ENCODE data around the gene PTPN1. TPM values are rescaled to one million over a fixed set of nuclear protein-coding genes. Genes with fewer than 3 reads are reported as not detected.
A peak's percentile ranks its signal among the peaks of the same experiment; 100 is the strongest.

PTPN1 gene
- total RNA-seq, 3 donors from 2014 or later, result 72.0 to 87.9 (median 72.3) TPM

DNA sequence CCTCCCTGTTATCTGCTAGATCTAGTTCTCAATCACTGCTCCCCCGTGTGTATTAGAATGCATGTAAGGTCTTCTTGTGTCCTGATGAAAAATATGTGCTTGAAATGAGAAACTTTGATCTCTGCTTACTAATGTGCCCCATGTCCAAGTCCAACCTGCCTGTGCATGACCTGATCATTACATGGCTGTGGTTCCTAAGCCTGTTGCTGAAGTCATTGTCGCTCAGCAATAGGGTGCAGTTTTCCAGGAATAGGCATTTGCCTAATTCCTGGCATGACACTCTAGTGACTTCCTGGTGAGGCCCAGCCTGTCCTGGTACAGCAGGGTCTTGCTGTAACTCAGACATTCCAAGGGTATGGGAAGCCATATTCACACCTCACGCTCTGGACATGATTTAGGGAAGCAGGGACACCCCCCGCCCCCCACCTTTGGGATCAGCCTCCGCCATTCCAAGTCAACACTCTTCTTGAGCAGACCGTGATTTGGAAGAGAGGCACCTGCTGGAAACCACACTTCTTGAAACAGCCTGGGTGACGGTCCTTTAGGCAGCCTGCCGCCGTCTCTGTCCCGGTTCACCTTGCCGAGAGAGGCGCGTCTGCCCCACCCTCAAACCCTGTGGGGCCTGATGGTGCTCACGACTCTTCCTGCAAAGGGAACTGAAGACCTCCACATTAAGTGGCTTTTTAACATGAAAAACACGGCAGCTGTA is 73.4 kb downstream of the PTPN1 start:
- Mint-ChIP-seq H3K36me3 (ENCODE audit: insufficient read depth) (peaks cover 50% of the 10 kb centered on the region), H3K4me3 (no peak overlapping the region), H3K27me3 (ENCODE audit: low read depth) (no peaks in the 10 kb centered on the region), H3K9me3 (no peaks in the 10 kb centered on the region), H3K4me1 (ENCODE audit: low read depth) (no peaks in the 10 kb centered on the region)
- no peak for ATAC-seq
- DNase-seq, result no peak

DNA sequence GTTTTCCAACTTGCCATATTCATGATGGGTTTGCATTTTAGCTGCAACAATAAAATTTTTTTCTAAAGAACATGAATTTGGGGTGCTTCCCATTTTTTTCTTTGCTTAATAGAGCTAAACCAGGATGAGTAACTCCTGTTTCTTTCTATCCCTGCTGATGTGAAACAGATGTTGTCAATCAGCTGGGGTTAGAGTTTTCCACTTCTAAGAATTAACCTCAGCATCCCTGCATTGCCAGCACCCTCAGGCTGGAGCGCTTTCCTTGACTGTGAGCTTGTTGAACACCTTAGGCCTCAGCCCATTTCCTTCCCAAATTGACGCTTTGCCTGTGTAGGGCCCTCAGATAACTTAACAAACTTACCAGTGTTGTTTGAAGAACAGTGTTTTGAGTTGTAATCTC is 74.5 kb downstream of the PTPN1 start:
- no peaks in the 10 kb centered on the region for H3K27me3 Mint-ChIP-seq (ENCODE audit: low read depth)
- ATAC-seq (no peak), DNase-seq (no peak)
- H3K4me1 Mint-ChIP-seq (ENCODE audit: low read depth), result no peaks in the 10 kb centered on the region
- H3K36me3 Mint-ChIP-seq (ENCODE audit: insufficient read depth), result peaks cover 41% of the 10 kb centered on the region
- no peaks in the 10 kb centered on the region for H3K9me3 Mint-ChIP-seq
- no peak overlapping the region for H3K4me3 Mint-ChIP-seq

DNA sequence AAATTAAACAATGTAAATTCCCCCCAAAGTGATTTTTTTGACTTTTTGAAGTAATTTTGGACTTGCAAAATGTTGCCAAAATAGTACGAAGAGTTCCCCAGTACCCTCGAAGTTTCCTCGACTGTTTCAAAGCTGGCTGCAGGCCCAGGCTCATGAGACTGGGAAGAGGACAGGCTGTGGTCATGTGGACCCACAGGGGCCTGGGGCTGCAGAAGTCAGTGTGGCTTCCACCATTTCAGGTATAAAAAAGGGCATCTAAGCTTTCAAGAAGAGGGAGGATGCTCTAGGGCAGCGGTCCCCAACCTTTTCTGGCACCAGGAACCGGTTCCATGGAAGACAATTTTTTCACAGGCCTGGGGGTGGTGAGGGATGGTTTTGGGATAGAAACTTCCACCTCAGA is 75.0 kb downstream of the PTPN1 start:
- Mint-ChIP-seq H3K4me1 (ENCODE audit: low read depth) (no peaks in the 10 kb centered on the region), H3K27me3 (ENCODE audit: low read depth) (no peaks in the 10 kb centered on the region), H3K36me3 (ENCODE audit: insufficient read depth) (peaks cover 35% of the 10 kb centered on the region), H3K9me3 (no peaks in the 10 kb centered on the region), H3K4me3 (no peak overlapping the region)
- ATAC-seq, result no peak
- no peak for DNase-seq

DNA sequence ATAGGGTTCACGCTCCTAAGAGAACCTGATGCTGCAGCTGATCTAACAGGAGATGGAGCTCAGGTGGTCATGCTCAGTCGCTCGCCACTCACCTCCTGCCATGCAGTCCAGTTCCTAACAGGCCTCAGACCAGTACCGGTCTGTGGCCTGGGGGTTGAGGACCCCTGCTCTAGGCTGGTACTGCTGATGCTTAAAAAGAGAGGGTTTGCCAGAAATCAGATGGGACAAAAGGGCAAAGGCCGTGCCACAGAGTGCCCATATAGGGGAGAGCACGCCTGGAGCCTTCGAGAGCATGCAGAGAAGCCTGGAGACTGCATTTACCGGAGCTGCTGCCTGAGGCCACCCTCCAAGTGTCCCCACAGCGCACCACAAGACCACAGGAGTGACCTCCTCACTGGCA is 75.5 kb downstream of the PTPN1 start:
- Mint-ChIP-seq H3K9me3 (no peaks in the 10 kb centered on the region), H3K27me3 (ENCODE audit: low read depth) (no peaks in the 10 kb centered on the region), H3K4me3 (no peak overlapping the region), H3K4me1 (ENCODE audit: low read depth) (no peaks in the 10 kb centered on the region), H3K36me3 (ENCODE audit: insufficient read depth) (peaks cover 31% of the 10 kb centered on the region)
- ATAC-seq (no peak), DNase-seq (no peak)

DNA sequence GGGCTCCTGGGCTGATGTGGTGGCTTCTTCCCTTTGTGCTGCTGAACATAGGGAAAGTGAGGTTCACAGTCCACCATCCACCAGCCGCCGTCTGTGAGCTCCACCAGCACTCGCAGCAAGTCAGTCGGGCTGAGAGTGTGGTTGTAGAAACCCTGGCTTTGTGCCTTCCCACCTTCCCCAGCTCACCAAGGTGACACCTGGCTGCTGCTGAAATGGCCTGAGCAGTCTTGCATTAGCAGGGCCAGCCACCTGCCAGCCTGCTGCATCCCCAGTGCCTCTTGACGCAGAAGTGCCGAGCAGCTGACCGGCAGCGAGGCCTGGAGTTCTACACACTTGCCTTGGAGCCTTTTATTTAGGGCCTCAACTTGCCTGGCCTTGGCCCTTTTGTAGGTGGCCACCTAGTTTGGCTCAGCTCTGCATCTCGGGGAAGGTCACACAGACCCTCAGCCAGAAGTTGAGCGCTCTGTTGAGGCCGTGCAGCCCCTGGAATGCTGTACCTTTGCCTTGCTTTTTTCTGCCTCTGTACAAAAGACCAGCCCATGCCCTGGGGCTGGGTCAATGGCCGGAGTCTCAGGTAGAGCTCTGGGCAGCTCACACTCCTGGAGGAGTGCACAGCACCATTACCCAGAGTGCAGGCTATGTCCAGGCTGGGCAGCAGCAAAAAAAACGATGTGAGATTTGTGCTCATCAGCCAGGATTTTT is 76.5 kb downstream of the PTPN1 start:
- ATAC-seq, result no peak
- Mint-ChIP-seq H3K9me3 (no peaks in the 10 kb centered on the region), H3K36me3 (ENCODE audit: insufficient read depth) (peaks cover 23% of the 10 kb centered on the region), H3K4me3 (no peak overlapping the region), H3K27me3 (ENCODE audit: low read depth) (no peaks in the 10 kb centered on the region), H3K4me1 (ENCODE audit: low read depth) (no peaks in the 10 kb centered on the region)
- no peak for DNase-seq

DNA sequence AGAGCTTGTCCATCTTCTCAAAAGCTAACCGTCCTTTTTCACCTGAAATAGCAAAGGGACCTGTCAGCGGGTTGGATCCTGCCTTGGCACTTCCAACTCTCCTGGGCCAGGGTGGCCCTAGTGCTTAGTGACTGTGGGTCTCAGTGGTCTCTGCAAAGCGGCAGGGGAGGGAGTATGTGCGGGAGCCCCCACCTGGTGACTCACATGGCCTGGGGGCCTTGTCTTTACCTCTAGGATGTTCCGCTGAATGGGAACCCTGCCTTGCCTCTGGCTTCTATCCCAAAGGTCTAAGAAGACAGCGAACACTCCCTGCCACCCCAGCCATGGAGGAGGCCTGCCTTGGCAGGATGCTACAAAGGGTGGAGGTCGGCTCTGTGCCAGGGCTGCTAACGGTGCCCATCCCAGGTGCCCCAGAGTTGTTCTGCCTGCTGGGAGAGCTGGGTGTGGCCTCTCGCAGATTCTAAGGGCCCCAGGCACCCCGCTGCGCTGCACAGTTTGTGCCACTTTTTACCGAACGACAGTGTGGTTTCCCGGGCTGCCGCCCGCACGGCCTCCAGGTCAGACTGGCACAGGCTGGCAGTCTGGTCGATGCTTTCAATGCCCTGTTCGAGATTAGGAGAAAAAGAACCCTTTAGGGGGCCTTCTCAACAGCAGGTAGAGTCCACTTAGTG is 77.2 kb downstream of the PTPN1 start:
- Mint-ChIP-seq H3K27me3 (ENCODE audit: low read depth) (no peaks in the 10 kb centered on the region), H3K9me3 (no peaks in the 10 kb centered on the region), H3K4me1 (ENCODE audit: low read depth) (no peaks in the 10 kb centered on the region), H3K4me3 (no peak overlapping the region), H3K36me3 (ENCODE audit: insufficient read depth) (peaks cover 19% of the 10 kb centered on the region)
- ATAC-seq (no peak), DNase-seq (no peak)

DNA sequence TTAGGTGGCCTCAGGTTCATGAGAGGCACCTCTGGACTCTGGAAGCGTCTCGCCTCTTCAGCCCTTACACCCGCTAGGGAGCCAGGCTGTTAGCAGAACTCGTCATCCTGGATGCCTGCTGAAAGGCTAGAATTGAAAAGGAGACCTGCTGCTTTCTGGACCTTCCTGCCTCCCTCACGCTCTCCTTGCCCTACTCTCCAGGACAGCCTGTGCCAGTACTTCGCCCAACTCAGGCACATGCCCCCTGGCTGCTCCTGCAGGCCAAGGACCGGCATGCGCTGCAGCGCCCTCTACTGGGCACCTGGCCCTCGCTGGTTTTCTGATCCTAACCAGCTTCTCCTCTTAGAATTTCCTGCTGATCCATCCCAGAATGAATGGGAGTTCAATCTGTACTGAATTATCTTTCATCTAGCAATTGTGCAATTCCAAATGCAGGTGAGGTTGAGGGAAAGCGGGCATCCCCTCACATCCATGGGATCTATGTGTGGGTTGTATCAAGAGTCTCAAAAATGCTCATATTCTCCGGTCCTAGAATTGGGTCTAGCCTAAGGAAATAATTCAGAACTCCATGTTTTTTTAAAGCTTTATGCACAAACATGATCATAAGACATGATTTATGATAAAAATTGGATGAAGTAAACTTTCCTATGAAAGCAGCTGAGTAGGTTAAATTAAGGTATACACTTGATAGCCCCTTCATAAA is 78.0 kb downstream of the PTPN1 start:
- Mint-ChIP-seq H3K4me1 (ENCODE audit: low read depth) (no peaks in the 10 kb centered on the region), H3K9me3 (no peaks in the 10 kb centered on the region), H3K4me3 (no peak overlapping the region), H3K36me3 (ENCODE audit: insufficient read depth) (peaks cover 19% of the 10 kb centered on the region), H3K27me3 (ENCODE audit: low read depth) (no peaks in the 10 kb centered on the region)
- DNase-seq (peak; percentile 71), ATAC-seq (peak; percentile 68 to 77)

DNA sequence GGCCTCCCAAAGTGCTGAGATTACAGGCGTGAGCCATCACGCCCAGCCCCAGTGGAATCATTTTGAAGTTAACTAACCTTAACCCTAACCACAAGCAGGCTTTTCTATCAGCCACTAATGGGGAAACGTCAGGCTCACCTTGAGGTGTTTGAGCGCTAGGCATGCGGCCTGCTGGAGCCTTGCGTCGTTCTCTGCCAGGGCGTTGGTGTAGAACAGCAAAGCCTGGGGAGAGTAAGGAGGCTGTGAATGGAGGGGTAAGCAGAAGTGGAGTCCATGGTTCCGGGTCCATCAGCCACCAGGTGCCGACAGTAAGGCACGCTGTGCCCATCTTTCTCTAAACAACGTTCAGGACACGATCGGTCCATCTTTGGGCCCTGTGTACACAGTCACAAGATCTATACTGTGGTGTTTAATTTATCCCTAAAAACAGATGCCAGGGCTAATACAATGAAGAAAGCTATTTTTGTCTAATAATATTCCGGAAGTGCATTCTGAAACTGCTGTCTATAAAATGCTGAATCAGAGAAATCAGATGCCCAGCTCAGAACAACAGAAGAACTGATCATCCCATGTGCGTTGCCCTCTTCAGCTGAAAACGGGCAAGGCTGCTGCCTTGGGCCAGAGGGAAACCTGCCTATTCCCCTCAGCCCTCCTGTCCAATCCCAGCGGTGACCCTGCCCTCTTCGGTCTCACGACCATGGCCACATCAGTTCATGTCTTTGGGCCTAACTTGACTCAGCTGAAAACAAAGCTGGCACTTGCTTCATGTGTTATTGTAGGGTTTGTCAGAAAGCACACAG is 79.6 kb downstream of the PTPN1 start:
- no peak for DNase-seq
- H3K27me3 Mint-ChIP-seq (ENCODE audit: low read depth), result no peaks in the 10 kb centered on the region
- no peak overlapping the region for H3K4me3 Mint-ChIP-seq
- no peaks in the 10 kb centered on the region for H3K9me3 Mint-ChIP-seq
- H3K36me3 Mint-ChIP-seq (ENCODE audit: insufficient read depth), result peaks cover 13% of the 10 kb centered on the region
- no peak for ATAC-seq
- H3K4me1 Mint-ChIP-seq (ENCODE audit: low read depth), result no peaks in the 10 kb centered on the region

DNA sequence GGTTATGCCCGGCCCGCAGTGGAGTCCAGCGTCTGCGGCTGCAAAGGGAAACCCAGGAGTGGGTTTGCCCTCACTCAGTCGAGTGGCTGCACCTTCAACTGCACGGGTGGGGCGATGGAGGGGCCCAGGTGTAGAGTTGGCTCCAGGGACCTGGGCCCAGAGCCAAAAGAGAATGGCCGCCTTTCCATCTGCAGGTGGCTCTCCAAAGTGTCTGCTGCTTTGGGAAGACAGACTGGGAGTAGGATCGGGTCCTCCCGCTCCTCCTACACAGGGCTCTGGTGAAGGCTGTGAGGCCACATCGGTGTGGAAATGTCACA is 80.1 kb downstream of the PTPN1 start:
- H3K4me1 Mint-ChIP-seq (ENCODE audit: low read depth), result no peaks in the 10 kb centered on the region
- no peaks in the 10 kb centered on the region for H3K9me3 Mint-ChIP-seq
- H3K27me3 Mint-ChIP-seq (ENCODE audit: low read depth), result no peaks in the 10 kb centered on the region
- peaks cover 8% of the 10 kb centered on the region for H3K36me3 Mint-ChIP-seq (ENCODE audit: insufficient read depth)
- DNase-seq (no peak), ATAC-seq (no peak)
- H3K4me3 Mint-ChIP-seq, result no peak overlapping the region

DNA sequence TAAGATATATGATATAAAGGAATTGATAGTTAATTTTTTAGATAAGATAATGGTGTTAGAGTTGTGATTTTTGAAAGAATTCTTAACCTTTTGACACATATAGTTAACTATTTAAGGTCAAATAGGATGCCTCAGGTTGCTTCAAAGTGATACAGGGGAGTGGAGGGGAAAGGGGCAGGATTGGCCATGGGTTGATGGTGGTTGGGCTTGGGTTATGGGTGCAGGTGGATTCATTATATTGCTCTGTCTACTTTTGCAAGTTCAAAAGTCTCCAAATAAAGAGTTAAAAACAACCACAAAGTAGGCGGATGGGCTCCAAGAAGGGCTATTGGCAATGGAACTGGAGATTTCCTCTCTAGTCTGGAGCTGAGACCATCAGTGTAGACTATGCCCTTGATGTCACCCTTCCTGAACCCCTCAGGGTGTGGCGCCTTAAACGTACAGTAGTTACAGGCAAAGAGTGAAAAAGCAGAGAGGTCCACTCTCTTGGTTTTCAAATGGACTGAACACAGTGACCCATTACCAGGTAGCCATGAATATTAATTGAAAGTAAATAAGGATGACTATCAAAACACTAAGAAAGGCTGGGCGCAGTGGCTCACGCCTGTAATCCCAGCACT is 81.2 kb downstream of the PTPN1 start:
- Mint-ChIP-seq H3K27me3 (ENCODE audit: low read depth) (no peaks in the 10 kb centered on the region), H3K4me1 (ENCODE audit: low read depth) (no peaks in the 10 kb centered on the region), H3K4me3 (no peak overlapping the region), H3K9me3 (no peaks in the 10 kb centered on the region), H3K36me3 (ENCODE audit: insufficient read depth) (peaks cover 2% of the 10 kb centered on the region)
- ATAC-seq (no peak), DNase-seq (no peak)

DNA sequence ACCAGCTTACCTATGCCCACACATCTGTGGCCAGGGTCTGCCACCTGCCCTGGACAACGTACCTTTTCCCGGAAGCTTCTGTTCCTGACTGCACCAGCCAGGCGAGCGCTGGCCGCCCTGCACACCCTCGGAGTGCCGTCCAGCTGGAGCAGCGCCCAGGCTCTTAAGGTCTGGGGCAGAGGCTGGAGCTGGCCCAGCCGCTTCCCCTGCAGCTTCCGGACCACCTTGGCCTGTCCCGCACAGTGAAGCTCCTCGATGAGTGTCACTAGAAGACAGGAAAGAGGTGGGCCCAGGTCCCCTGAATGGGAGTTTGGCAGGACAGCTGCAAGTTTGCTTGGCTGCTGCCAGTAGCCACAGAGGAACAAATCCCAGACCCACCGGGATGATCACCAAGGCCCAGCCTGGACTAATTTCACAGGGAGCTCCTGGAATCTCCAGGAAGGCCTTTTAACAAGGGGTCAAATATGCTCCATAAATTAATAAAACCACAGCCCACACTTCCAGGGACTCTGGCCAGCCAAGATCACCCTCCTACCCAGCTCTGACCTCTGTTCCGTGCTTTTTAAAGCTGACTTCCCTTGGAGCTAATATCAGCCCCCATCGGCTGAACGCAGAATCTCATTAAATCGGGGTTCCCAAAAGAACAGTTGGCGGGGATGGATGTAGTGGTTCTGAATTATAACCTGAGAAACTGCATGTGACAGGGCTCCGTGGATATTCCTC is 82.3 kb downstream of the PTPN1 start:
- Mint-ChIP-seq H3K4me3 (no peak overlapping the region), H3K27me3 (ENCODE audit: low read depth) (no peaks in the 10 kb centered on the region), H3K4me1 (ENCODE audit: low read depth) (no peaks in the 10 kb centered on the region), H3K9me3 (no peaks in the 10 kb centered on the region), H3K36me3 (ENCODE audit: insufficient read depth) (peaks cover 2% of the 10 kb centered on the region)
- no peak for ATAC-seq
- DNase-seq, result no peak

DNA sequence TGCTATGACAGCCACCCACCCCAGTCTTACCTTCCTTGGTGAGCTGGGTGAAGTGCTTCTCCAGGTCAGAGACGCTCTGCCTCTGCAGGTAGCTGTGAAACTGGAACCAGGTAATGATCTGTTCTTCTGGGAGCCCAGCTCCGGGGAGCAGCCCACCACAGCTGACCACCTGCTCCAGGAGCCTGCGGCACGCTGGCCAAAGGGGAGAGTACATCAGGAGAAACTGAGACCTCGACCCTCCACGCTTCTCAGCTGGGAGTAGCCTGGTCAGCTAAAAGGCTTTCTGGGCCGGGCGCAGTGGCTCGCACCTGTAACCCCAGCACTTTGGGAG is 82.8 kb downstream of the PTPN1 start:
- H3K36me3 Mint-ChIP-seq (ENCODE audit: insufficient read depth), result peaks cover 2% of the 10 kb centered on the region
- no peaks in the 10 kb centered on the region for H3K9me3 Mint-ChIP-seq
- H3K27me3 Mint-ChIP-seq (ENCODE audit: low read depth), result no peaks in the 10 kb centered on the region
- ATAC-seq (no peak), DNase-seq (no peak)
- H3K4me1 Mint-ChIP-seq (ENCODE audit: low read depth), result no peaks in the 10 kb centered on the region
- no peak overlapping the region for H3K4me3 Mint-ChIP-seq

DNA sequence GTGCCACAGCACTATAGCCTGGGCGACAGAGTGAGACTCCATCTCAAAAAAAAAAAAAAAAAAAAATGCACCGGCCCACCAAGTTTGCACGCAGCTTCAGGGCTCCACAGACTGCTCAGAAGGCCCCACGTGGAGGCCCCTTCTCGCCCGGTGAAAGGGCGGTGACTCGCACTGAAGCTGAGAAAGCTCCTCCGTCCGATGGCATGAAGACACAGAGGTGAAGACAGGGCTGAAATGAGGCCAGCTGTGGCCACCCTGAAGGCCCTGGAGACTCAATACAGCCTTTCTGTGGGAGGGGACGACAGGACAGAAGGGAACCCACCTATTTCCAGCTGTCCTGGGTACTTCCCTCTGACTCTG is 84.0 kb downstream of the PTPN1 start:
- no peaks in the 10 kb centered on the region for H3K27me3 Mint-ChIP-seq (ENCODE audit: low read depth)

More for the DNA sequence above, 84.0 kb downstream of the PTPN1 start:
- no peak overlapping the region for H3K4me3 Mint-ChIP-seq
- DNase-seq (no peak), ATAC-seq (peak in 1 of 2 donors; percentile 16)
- H3K4me1 Mint-ChIP-seq (ENCODE audit: low read depth), result no peaks in the 10 kb centered on the region
- H3K36me3 Mint-ChIP-seq (ENCODE audit: insufficient read depth), result no peaks in the 10 kb centered on the region
- no peaks in the 10 kb centered on the region for H3K9me3 Mint-ChIP-seq

Data from activated T-cell treated with anti-CD3 and anti-CD28 coated beads, Interleukin-2, amount 50 U/mL, for 4 hours (primary cell).